ENCODE data around the gene COL27A1.

COL27A1 gene

GRCh38 chr9:114169029-114169951, 14.0 kb downstream of the COL27A1 start:
- no peaks in the 10 kb centered on the region for H3K27me3 ChIP-seq (ENCODE audit: insufficient read depth, poor library complexity, severe bottlenecking)
- DNase-seq (ENCODE audit: low read depth in 1 of 2, low spot score in 1 of 2): no peak
- H3K27ac ChIP-seq (replicated peaks): no peak overlapping the region
- no peak overlapping the region for H3K4me3 ChIP-seq (replicated peaks; ENCODE audit: insufficient read depth, low read length)
- TF ChIP-seq POLR2AphosphoS5 (IDR thresholded peaks at IDR 0.05; ENCODE audit: low read depth) (no peak), SPI1 (IDR thresholded peaks at IDR 0.05; ENCODE audit: borderline replicate concordance, low read depth) (no peak), REST (IDR thresholded peaks at IDR 0.05; ENCODE audit: insufficient replicate concordance, low read depth) (no peak), GABPA (IDR thresholded peaks at IDR 0.05; ENCODE audit: low read depth) (no peak)
- TF ChIP-seq, protein P1, sequence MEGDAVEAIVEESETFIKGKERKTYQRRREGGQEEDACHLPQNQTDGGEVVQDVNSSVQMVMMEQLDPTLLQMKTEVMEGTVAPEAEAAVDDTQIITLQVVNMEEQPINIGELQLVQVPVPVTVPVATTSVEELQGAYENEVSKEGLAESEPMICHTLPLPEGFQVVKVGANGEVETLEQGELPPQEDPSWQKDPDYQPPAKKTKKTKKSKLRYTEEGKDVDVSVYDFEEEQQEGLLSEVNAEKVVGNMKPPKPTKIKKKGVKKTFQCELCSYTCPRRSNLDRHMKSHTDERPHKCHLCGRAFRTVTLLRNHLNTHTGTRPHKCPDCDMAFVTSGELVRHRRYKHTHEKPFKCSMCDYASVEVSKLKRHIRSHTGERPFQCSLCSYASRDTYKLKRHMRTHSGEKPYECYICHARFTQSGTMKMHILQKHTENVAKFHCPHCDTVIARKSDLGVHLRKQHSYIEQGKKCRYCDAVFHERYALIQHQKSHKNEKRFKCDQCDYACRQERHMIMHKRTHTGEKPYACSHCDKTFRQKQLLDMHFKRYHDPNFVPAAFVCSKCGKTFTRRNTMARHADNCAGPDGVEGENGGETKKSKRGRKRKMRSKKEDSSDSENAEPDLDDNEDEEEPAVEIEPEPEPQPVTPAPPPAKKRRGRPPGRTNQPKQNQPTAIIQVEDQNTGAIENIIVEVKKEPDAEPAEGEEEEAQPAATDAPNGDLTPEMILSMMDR (IDR thresholded peaks at IDR 0.05; ENCODE audit: insufficient read depth, low read length): no peak

GRCh38 chr9:114169952-114170770, 14.8 kb downstream of the COL27A1 start:
- DNase-seq (ENCODE audit: low read depth in 1 of 2, low spot score in 1 of 2): no peak
- TF ChIP-seq, protein P1 (IDR thresholded peaks at IDR 0.05; ENCODE audit: insufficient read depth, low read length): no peak
- TF ChIP-seq GABPA (IDR thresholded peaks at IDR 0.05; ENCODE audit: low read depth): no peak
- no peak for TF ChIP-seq SPI1 (IDR thresholded peaks at IDR 0.05; ENCODE audit: borderline replicate concordance, low read depth)
- no peak for TF ChIP-seq REST (IDR thresholded peaks at IDR 0.05; ENCODE audit: insufficient replicate concordance, low read depth)
- TF ChIP-seq POLR2AphosphoS5 (IDR thresholded peaks at IDR 0.05; ENCODE audit: low read depth): no peak
- no peak overlapping the region for H3K27ac ChIP-seq (replicated peaks)
- no peaks in the 10 kb centered on the region for H3K27me3 ChIP-seq (ENCODE audit: insufficient read depth, poor library complexity, severe bottlenecking)
- no peak overlapping the region for H3K4me3 ChIP-seq (replicated peaks; ENCODE audit: insufficient read depth, low read length)

GRCh38 chr9:114170771-114171461, 15.6 kb downstream of the COL27A1 start:
- Histone ChIP-seq H3K4me3 (replicated peaks; ENCODE audit: insufficient read depth, low read length) (no peak overlapping the region), H3K27ac (replicated peaks) (no peak overlapping the region), H3K27me3 (ENCODE audit: insufficient read depth, poor library complexity, severe bottlenecking) (no peaks in the 10 kb centered on the region)
- TF ChIP-seq SPI1 (IDR thresholded peaks at IDR 0.05; ENCODE audit: borderline replicate concordance, low read depth): no peak
- no peak for TF ChIP-seq POLR2AphosphoS5 (IDR thresholded peaks at IDR 0.05; ENCODE audit: low read depth)
- no peak for TF ChIP-seq GABPA (IDR thresholded peaks at IDR 0.05; ENCODE audit: low read depth)
- TF ChIP-seq, protein P1 (IDR thresholded peaks at IDR 0.05; ENCODE audit: insufficient read depth, low read length): no peak
- no peak for TF ChIP-seq REST (IDR thresholded peaks at IDR 0.05; ENCODE audit: insufficient replicate concordance, low read depth)
- no peak for DNase-seq (ENCODE audit: low read depth in 1 of 2, low spot score in 1 of 2)
